DOHH2 (cell line): ENCODE results near the gene GCKR.

Experiments used
- EZH2phosphoT487 ChIP-seq: fragments of 200-600 bp; sonication (generic); IDR thresholded peaks from 2 replicates; pipeline ENCODE4 v1.6.1; 2017; ENCODE audit warnings: borderline replicate concordance, mild to moderate bottlenecking, antibody characterized with exemption, low read length, moderate library complexity, mixed read lengths
- TF ChIP-seq, protein P1 (sequence below): fragments of 200-600 bp; sonication (generic); IDR thresholded peaks from one replicate; pipeline ENCODE4 v1.5.1; 2014; ENCODE audit warnings: antibody characterized with exemption, mild to moderate bottlenecking, low read depth, low read length; ENCODE audit not compliant: poor library complexity, severe bottlenecking

- TF ChIP-seq, protein P1, sequence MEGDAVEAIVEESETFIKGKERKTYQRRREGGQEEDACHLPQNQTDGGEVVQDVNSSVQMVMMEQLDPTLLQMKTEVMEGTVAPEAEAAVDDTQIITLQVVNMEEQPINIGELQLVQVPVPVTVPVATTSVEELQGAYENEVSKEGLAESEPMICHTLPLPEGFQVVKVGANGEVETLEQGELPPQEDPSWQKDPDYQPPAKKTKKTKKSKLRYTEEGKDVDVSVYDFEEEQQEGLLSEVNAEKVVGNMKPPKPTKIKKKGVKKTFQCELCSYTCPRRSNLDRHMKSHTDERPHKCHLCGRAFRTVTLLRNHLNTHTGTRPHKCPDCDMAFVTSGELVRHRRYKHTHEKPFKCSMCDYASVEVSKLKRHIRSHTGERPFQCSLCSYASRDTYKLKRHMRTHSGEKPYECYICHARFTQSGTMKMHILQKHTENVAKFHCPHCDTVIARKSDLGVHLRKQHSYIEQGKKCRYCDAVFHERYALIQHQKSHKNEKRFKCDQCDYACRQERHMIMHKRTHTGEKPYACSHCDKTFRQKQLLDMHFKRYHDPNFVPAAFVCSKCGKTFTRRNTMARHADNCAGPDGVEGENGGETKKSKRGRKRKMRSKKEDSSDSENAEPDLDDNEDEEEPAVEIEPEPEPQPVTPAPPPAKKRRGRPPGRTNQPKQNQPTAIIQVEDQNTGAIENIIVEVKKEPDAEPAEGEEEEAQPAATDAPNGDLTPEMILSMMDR, result no peak
- no peak for TF ChIP-seq EZH2phosphoT487
Observed at GRCh38 chr2:27501042-27501441, 4.4 kb downstream of the GCKR start.
